MM.1S (cell line): Measurements from ENCODE around the gene UBE2B.
A peak's percentile ranks its signal among the peaks of the same experiment; 100 is the strongest.

Source experiments
- DNase-seq: peaks from one replicate; pipeline ENCODE4 v3.0.0-alpha.2; 2015
- H2AFZ ChIP-seq: fragments of 300-600 bp; sonication (generic); 2 replicates; pipeline ENCODE4 v1.6.0; 2016; ENCODE audit warnings: antibody characterized with exemption, low read length
- H3F3A ChIP-seq: fragments of 300-600 bp; sonication (generic); 2 replicates; pipeline ENCODE4 v1.6.1; 2016; ENCODE audit warnings: mild to moderate bottlenecking, antibody characterized with exemption, low read length, moderate library complexity, mixed read lengths; ENCODE audit not compliant: insufficient read depth
- H3K27ac ChIP-seq: fragments of 300-600 bp; sonication (generic); 2 replicates; pipeline ENCODE4 v1.5.1; 2016; ENCODE audit warnings: mild to moderate bottlenecking, low read length
- H3K27me3 ChIP-seq: fragments of 300-600 bp; sonication (generic); replicated peaks from 2 replicates; pipeline ENCODE4 v1.6.0; 2016; ENCODE audit warnings: low read length; ENCODE audit not compliant: insufficient read depth
- H3K36me3 ChIP-seq: fragments of 300-600 bp; sonication (generic); replicated peaks from 2 replicates; pipeline ENCODE4 v1.6.1; 2016; ENCODE audit warnings: mild to moderate bottlenecking, low read length, mixed read lengths; ENCODE audit not compliant: insufficient read depth
- H3K4me1 ChIP-seq: fragments of 300-600 bp; sonication (generic); 2 replicates; pipeline ENCODE4 v1.6.1; 2016; ENCODE audit warnings: low read length, mixed read lengths
- H3K4me2 ChIP-seq: fragments of 300-600 bp; sonication (generic); 2 replicates; pipeline ENCODE4 v1.6.0; 2016; ENCODE audit warnings: low read depth, low read length
- H3K4me3 ChIP-seq: fragments of 300-600 bp; sonication (generic); 2 replicates; pipeline ENCODE4 v1.5.1; 2016; ENCODE audit warnings: low read length, mixed read lengths
- H3K79me2 ChIP-seq: fragments of 300-600 bp; sonication (generic); 2 replicates; pipeline ENCODE4 v1.6.1; 2016; ENCODE audit warnings: mixed run types, low read length, mixed read lengths
- H3K9ac ChIP-seq: fragments of 300-600 bp; sonication (generic); 2 replicates; pipeline ENCODE4 v1.6.1; 2016; ENCODE audit warnings: low read length, mixed read lengths
- H3K9me2 ChIP-seq: fragments of 300-600 bp; sonication (generic); replicated peaks from 2 replicates; pipeline ENCODE4 v1.6.1; 2016; ENCODE audit warnings: mild to moderate bottlenecking, low read length, mixed read lengths; ENCODE audit not compliant: insufficient read depth
- H3K9me3 ChIP-seq: fragments of 300-600 bp; sonication (generic); replicated peaks from 2 replicates; pipeline ENCODE4 v1.6.1; 2016; ENCODE audit warnings: mild to moderate bottlenecking, low read length, mixed read lengths; ENCODE audit not compliant: insufficient read depth
- H4K20me1 ChIP-seq: fragments of 300-600 bp; sonication (generic); 2 replicates; pipeline ENCODE4 v1.6.1; 2016; ENCODE audit warnings: mild to moderate bottlenecking, low read length, moderate library complexity, mixed read lengths; ENCODE audit not compliant: insufficient read depth
- CTCF ChIP-seq: fragments of 300-600 bp; sonication (generic); IDR thresholded peaks from 2 replicates; pipeline ENCODE4 v1.5.1; 2016; ENCODE audit warnings: antibody characterized with exemption, low read length, mixed read lengths
- EZH2 ChIP-seq: fragments of 300-600 bp; sonication (generic); optimal IDR thresholded peaks from 2 replicates; pipeline ENCODE3; 2017; ENCODE audit warnings: low read depth, mild to moderate bottlenecking, antibody characterized with exemption, low read length, mixed read lengths
- EZH2phosphoT487 ChIP-seq: fragments of 300-600 bp; sonication (generic); IDR thresholded peaks from 2 replicates; pipeline ENCODE4 v1.6.1; 2018; ENCODE audit warnings: antibody characterized with exemption, low read length

Gene UBE2B

GRCh38 chr5:134437340-134437846 is 66.0 kb downstream of the UBE2B start:
- Histone ChIP-seq H3K9me2 (no peaks in the 10 kb centered on the region), H3K4me2 (peak overlapping the region; percentile 66), H3K9me3 (no peaks in the 10 kb centered on the region), H3F3A (peaks cover 10% of the 10 kb centered on the region), H3K27me3 (no peaks in the 10 kb centered on the region), H3K27ac (peak overlapping the region; percentile 96), H3K36me3 (no peaks in the 10 kb centered on the region), H2AFZ (peak overlapping the region; percentile 24), H3K79me2 (no peaks in the 10 kb centered on the region), H3K4me1 (peaks cover 21% of the 10 kb centered on the region), H4K20me1 (no peaks in the 10 kb centered on the region), H3K9ac (peak overlapping the region; percentile 91), H3K4me3 (no peak overlapping the region)
- no peak for DNase-seq
- no peak for TF ChIP-seq EZH2

- Histone ChIP-seq H3K9ac (peak overlapping the region; percentile 91), H3K9me2 (no peaks in the 10 kb centered on the region), H3K4me3 (no peak overlapping the region), H3F3A (peaks cover 10% of the 10 kb centered on the region), H2AFZ (no peak overlapping the region), H3K79me2 (no peaks in the 10 kb centered on the region), H4K20me1 (no peaks in the 10 kb centered on the region), H3K9me3 (no peaks in the 10 kb centered on the region), H3K36me3 (no peaks in the 10 kb centered on the region), H3K27ac (peak overlapping the region; percentile 96), H3K4me2 (no peak overlapping the region), H3K4me1 (peaks cover 21% of the 10 kb centered on the region), H3K27me3 (no peaks in the 10 kb centered on the region)
- TF ChIP-seq EZH2phosphoT487 (no peak), EZH2 (no peak), CTCF (no peak)
- DNase-seq, result no peak
Measured at GRCh38 chr5:134437847-134438581, 66.6 kb downstream of the UBE2B start.

- Histone ChIP-seq H3K4me2 (no peak overlapping the region), H2AFZ (no peak overlapping the region), H3K9me2 (no peaks in the 10 kb centered on the region), H3K4me1 (peaks cover 21% of the 10 kb centered on the region), H3K4me3 (no peak overlapping the region), H3K9ac (no peak overlapping the region), H3K79me2 (no peaks in the 10 kb centered on the region), H3K27me3 (no peaks in the 10 kb centered on the region), H3F3A (peaks cover 10% of the 10 kb centered on the region), H3K27ac (no peak overlapping the region), H3K36me3 (no peaks in the 10 kb centered on the region), H4K20me1 (no peaks in the 10 kb centered on the region), H3K9me3 (no peaks in the 10 kb centered on the region)
- TF ChIP-seq EZH2, result no peak
- TF ChIP-seq EZH2phosphoT487, result no peak
- no peak for DNase-seq
Measured at GRCh38 chr5:134438721-134439123, 67.4 kb downstream of the UBE2B start.

GRCh38 chr5:134439210-134439654 is 67.9 kb downstream of the UBE2B start:
- Histone ChIP-seq H3K9me3 (no peaks in the 10 kb centered on the region), H3K9me2 (no peaks in the 10 kb centered on the region), H3K4me2 (no peak overlapping the region), H3K27ac (no peak overlapping the region), H3K27me3 (no peaks in the 10 kb centered on the region), H3K4me3 (no peak overlapping the region), H3F3A (peaks cover 10% of the 10 kb centered on the region), H3K9ac (no peak overlapping the region), H2AFZ (no peak overlapping the region), H3K4me1 (peaks cover 21% of the 10 kb centered on the region), H3K36me3 (no peaks in the 10 kb centered on the region), H4K20me1 (no peaks in the 10 kb centered on the region), H3K79me2 (no peaks in the 10 kb centered on the region)
- TF ChIP-seq CTCF (no peak), EZH2phosphoT487 (no peak), EZH2 (no peak)
- DNase-seq, result no peak
